ENCODE results near the gene LRCOL1. TPM values are rescaled to one million over a fixed set of nuclear protein-coding genes. Genes with fewer than 3 reads are reported as not detected.
A peak's percentile ranks its signal among the peaks of the same experiment; 100 is the strongest.

The LRCOL1 gene
- total RNA-seq = not detected

DNA sequence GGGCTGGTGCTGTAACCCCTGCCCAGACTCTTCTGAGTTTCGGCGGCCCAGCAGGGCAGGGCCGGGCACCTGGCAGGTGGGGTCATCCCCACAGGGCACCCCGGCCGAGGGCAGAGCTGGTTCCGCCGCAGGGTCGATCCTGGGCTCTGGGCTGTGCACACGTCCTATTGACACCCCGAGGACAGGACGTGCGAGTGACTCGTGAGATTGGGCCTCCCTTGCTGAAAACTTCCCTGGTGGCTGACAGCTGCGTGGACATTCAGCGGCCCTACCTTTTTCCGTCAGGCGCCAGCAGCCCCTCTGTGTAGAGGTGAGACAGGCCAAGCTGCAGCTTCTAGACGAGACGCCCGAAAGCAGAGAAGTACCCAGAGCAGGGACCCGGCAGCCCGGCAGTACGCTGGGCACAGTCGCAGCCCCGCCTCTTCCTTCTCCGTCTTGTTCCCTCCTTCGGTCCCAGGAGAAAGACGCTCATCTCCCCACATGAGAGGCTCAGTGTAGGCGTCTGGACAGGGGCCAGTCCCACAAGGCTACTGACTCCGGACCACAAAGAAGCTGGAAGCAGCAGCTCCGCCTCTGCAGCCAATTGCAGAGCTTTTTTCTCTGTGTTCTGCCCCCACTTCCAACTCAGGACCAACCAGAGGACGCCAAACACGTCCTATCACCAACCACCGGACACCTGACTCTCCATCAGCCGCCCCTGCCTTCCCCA is at the start of gene LRCOL1:
Gene LRCOL1, minus strand, starts transcription at position 532 of the 709 bp plus-strand sequence. CDS start 4,331 bp downstream, outside the sequence.
- intact Hi-C loops (cut with DNase I) = loop anchor here (5.0 to 10.0 kb wide), 2 partner anchors 193 to 455 kb away; no protein-coding TSS in a partner anchor
- Histone ChIP-seq H3K27me3 (peaks cover 0 to 31% of the 10 kb centered on the region in 2 donors), H3K4me1 (no peaks in the 10 kb centered on the region), H3K9me3 (peaks cover 0 to 10% (median 0%) of the 10 kb centered on the region in 3 donors), H3K27ac (no peak within 1 kb of the TSS), H3K36me3 (replicated peaks in 1 of 2; ENCODE audit: insufficient read depth in 1 of 2, low read depth in 2 of 2) (no peaks in the 10 kb centered on the region), H3K4me3 (no peak within 1 kb of the TSS)
- ATAC-seq (peak; percentile 24), DNase-seq (peak; percentile 31 to 64 (median 38))
- 15 to 19% methylated on average over 7 to 35 of the region's 35 CpGs for WGBS, 2 donors
- TF ChIP-seq POLR2A (IDR thresholded peaks at IDR 0.05) (no peak), CTCF (IDR thresholded peaks at IDR 0.05) (no peak)

DNA sequence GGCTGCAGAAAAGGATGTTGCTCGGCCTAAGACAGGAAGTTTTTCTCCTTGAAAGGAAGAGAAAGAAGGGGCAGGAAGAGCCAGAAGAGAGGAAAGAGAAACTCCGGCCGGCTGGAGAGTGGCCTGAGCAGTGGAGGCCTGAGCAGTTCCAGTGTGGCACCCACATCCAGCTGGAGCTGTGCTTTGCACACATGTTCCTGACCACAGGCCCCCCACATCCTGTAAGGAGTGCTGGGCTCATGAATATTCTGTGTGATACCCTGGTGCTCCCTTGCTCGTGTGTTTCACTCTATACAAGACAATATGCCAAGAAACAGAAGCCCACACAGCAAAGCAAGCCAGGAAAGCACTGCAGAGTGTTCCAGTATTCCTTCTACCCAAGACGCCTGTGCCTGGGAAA is 49.7 kb upstream of the LRCOL1 start:
- no peaks in the 10 kb centered on the region for H3K27me3 ChIP-seq
- H3K27ac ChIP-seq = no peak overlapping the region
- intact Hi-C loops (cut with DNase I) = no loop called here
- ATAC-seq (no peak), DNase-seq (no peak)
- WGBS, 2 donors = 73% methylated on average over 5 of the region's 5 CpGs
- H3K36me3 ChIP-seq (replicated peaks in 1 of 2; ENCODE audit: insufficient read depth in 1 of 2, low read depth in 2 of 2) = peaks cover 0 to 32% of the 10 kb centered on the region in 2 donors
- no peak overlapping the region for H3K4me3 ChIP-seq
- H3K9me3 ChIP-seq = no peaks in the 10 kb centered on the region
- TF ChIP-seq CTCF (IDR thresholded peaks at IDR 0.05) = no peak
- no peak for TF ChIP-seq POLR2A (IDR thresholded peaks at IDR 0.05)
- H3K4me1 ChIP-seq = no peaks in the 10 kb centered on the region

GRCh38 chr12:132659146-132659545 is 48.8 kb upstream of the LRCOL1 start:
- Histone ChIP-seq H3K27ac (no peak overlapping the region), H3K4me3 (no peak overlapping the region), H3K36me3 (replicated peaks in 1 of 2; ENCODE audit: insufficient read depth in 1 of 2, low read depth in 2 of 2) (peaks cover 0 to 30% of the 10 kb centered on the region in 2 donors), H3K4me1 (no peaks in the 10 kb centered on the region), H3K9me3 (no peaks in the 10 kb centered on the region), H3K27me3 (no peaks in the 10 kb centered on the region)
- DNase-seq (no peak), ATAC-seq (no peak)
- intact Hi-C loops (cut with DNase I) = no loop called here
- WGBS, 2 donors = 90 to 100% methylated on average over 2 to 16 of the region's 16 CpGs
- no peak for TF ChIP-seq POLR2A (IDR thresholded peaks at IDR 0.05)
- TF ChIP-seq CTCF (IDR thresholded peaks at IDR 0.05) = no peak

GRCh38 chr12:132658149-132658894 is 47.9 kb upstream of the LRCOL1 start:
- ATAC-seq (no peak), DNase-seq (no peak)
- TF ChIP-seq POLR2A (IDR thresholded peaks at IDR 0.05) (no peak), CTCF (IDR thresholded peaks at IDR 0.05) (no peak)
- Histone ChIP-seq H3K36me3 (replicated peaks in 1 of 2; ENCODE audit: insufficient read depth in 1 of 2, low read depth in 2 of 2) (peaks cover 0 to 32% of the 10 kb centered on the region in 2 donors), H3K9me3 (no peaks in the 10 kb centered on the region), H3K4me1 (no peaks in the 10 kb centered on the region), H3K27ac (no peak overlapping the region), H3K27me3 (no peaks in the 10 kb centered on the region), H3K4me3 (no peak overlapping the region)
- 87 to 93% methylated on average over 32 of the region's 32 CpGs for WGBS, 2 donors
- intact Hi-C loops (cut with DNase I) = no loop called here
